OCI-LY3 (cell line): Measurements from ENCODE around the gene SCNN1A.

Source experiments
- H2AFZ ChIP-seq: fragments of 200-600, 300-600 bp; shearing (Covaris generic); 2 replicates; pipeline ENCODE4 v1.6.0; 2014; ENCODE audit warnings: antibody characterized with exemption, low read depth, low read length
- H3K27ac ChIP-seq: fragments of 200-600, 300-600 bp; sonication (generic); 2 replicates; pipeline ENCODE4 v1.5.1; 2014; ENCODE audit warnings: mild to moderate bottlenecking, low read length, moderate library complexity, mixed read lengths
- H3K27me3 ChIP-seq: fragments of 200-600, 300-600 bp; sonication (generic); 2 replicates; pipeline ENCODE4 v1.6.1; 2014; ENCODE audit warnings: low read depth, low read length, mixed read lengths
- H3K36me3 ChIP-seq: fragments of 200-600, 300-600 bp; sonication (generic); replicated peaks from 2 replicates; pipeline ENCODE3; 2014; ENCODE audit warnings: low read depth, low read length, mixed read lengths
- H3K4me1 ChIP-seq: fragments of 300-600, 200-600 bp; sonication (generic); 2 replicates; pipeline ENCODE4 v1.6.1; 2014; ENCODE audit warnings: low read length, mixed read lengths
- H3K4me2 ChIP-seq: fragments of 200-600, 300-600 bp; sonication (generic); 2 replicates; pipeline ENCODE4 v1.6.1; 2014; ENCODE audit warnings: low read length, mixed read lengths
- H3K4me3 ChIP-seq: fragments of 300-600, 200-600 bp; sonication (generic); 2 replicates; pipeline ENCODE4 v1.5.1; 2014; ENCODE audit warnings: antibody characterized with exemption, mild to moderate bottlenecking, low read length, moderate library complexity
- H3K79me2 ChIP-seq: fragments of 300-600, 200-600 bp; shearing (Covaris generic); 2 replicates; pipeline ENCODE4 v1.6.1; 2014; ENCODE audit warnings: mild to moderate bottlenecking, low read length, mixed read lengths
- H3K9ac ChIP-seq: fragments of 300-600, 200-600 bp; shearing (Covaris generic); 2 replicates; pipeline ENCODE4 v1.6.0; 2014; ENCODE audit warnings: mild to moderate bottlenecking, low read length, moderate library complexity
- H3K9me3 ChIP-seq: fragments of 200-600, 300-600 bp; shearing (Covaris generic); 2 replicates; pipeline ENCODE4 v1.6.1; 2014; ENCODE audit warnings: low read length, mixed read lengths; ENCODE audit not compliant: insufficient read depth
- H4K20me1 ChIP-seq: fragments of 200-600, 300-600 bp; sonication (generic); 2 replicates; pipeline ENCODE4 v1.6.1; 2016; ENCODE audit warnings: low read length, mixed read lengths; ENCODE audit not compliant: insufficient read depth
- EZH2phosphoT487 ChIP-seq: fragments of 200-600 bp; shearing (Covaris generic); IDR thresholded peaks from 2 replicates; pipeline ENCODE4 v1.6.1; 2018; ENCODE audit warnings: antibody characterized with exemption, mixed run types, low read depth
- TF ChIP-seq, protein P1 (sequence below): fragments of 200-600, 300-600 bp; sonication (generic); IDR thresholded peaks from 2 replicates; pipeline ENCODE4 v1.5.1; 2014; ENCODE audit warnings: antibody characterized with exemption, low read length, low read depth

SCNN1A gene

DNA sequence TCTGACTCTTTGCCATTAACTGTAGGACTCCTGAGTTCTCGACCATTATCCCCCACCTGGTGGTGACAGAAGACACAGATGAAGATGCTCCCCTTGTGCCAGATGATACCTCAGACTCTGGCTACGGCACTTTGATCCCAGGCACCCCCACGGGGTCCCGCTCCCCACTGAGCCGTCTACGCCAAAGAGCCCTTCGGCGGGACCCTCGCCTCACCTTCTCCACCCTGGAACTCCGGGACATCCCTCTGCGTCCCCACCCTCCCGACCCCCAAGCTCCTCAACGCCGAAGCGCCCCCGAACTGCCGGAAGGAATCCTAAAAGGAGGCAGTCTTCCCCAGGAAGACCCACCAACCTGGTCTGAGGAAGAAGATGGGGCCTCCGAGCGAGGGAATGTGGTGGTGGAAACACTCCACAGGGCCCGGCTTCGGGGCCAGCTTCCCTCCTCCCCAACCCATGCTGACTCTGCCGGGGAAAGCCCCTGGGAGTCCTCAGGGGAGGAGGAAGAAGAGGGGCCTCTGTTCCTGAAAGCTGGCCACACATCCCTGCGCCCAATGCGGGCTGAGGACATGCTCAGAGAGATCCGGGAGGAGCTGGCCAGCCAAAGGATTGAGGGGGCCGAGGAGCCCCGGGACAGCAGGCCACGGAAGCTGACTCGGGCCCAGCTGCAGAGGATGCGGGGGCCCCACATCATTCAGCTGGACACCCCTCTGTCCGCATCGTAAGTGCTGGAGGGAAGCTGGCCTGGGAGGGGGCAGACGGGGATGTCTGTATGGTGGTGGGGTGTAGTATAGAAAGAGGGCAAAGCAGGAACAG is 47.9 kb downstream of the SCNN1A start:
- Histone ChIP-seq H3K4me2 (no peak overlapping the region), H3K4me1 (peaks cover 24% of the 10 kb centered on the region), H3K36me3 (no peaks in the 10 kb centered on the region), H3K4me3 (no peak overlapping the region), H3K27me3 (peaks cover 37% of the 10 kb centered on the region), H3K9ac (no peak overlapping the region), H4K20me1 (no peaks in the 10 kb centered on the region), H3K79me2 (no peaks in the 10 kb centered on the region), H3K27ac (no peak overlapping the region), H3K9me3 (no peaks in the 10 kb centered on the region), H2AFZ (no peak overlapping the region)
- TF ChIP-seq, protein P1, sequence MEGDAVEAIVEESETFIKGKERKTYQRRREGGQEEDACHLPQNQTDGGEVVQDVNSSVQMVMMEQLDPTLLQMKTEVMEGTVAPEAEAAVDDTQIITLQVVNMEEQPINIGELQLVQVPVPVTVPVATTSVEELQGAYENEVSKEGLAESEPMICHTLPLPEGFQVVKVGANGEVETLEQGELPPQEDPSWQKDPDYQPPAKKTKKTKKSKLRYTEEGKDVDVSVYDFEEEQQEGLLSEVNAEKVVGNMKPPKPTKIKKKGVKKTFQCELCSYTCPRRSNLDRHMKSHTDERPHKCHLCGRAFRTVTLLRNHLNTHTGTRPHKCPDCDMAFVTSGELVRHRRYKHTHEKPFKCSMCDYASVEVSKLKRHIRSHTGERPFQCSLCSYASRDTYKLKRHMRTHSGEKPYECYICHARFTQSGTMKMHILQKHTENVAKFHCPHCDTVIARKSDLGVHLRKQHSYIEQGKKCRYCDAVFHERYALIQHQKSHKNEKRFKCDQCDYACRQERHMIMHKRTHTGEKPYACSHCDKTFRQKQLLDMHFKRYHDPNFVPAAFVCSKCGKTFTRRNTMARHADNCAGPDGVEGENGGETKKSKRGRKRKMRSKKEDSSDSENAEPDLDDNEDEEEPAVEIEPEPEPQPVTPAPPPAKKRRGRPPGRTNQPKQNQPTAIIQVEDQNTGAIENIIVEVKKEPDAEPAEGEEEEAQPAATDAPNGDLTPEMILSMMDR = no peak
- TF ChIP-seq EZH2phosphoT487 = no peak

DNA sequence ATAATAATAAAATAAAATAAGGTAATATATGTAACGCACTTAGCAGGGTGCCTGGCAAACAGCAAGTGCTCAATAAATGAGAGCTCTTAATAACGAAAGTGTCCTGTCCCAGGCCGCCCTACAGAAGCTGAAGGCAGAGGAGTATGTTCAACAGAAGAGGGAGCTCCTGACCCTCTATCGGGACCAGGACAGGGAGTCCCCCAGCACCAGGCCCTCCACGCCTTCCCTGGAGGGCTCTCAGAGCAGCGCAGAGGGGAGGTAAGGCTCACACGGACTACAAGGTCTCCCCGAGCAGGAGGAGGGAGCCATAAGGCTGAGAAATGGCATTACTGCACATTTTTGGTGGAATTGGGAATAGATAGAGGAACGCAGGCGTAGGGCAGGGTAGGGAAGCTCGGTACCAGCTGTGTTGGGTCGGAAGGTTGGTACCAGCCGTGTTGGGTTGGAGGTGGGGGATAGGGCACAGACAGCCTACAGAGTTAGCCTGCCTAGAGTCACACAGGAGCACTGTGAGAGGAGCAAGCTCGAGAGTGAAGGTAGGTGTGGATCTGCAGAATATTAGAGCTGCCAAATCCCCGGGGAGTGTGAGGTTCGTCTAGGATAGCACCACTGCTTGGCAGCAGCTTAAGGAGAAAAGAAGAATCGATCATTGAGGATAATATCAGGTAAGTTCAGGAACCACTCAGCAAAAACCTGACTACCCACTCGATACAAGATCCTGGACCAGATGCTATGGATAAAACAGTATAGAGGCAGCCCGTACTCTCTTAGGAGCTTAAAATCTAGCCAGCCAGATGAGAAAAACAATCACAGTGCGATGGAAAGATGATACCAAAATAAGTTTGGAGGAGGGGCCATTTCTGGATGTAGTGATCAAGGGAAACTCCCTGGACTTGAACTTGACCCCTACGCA is 48.8 kb downstream of the SCNN1A start:
- Histone ChIP-seq H3K27ac (no peak overlapping the region), H3K9ac (no peak overlapping the region), H3K4me3 (no peak overlapping the region), H4K20me1 (no peaks in the 10 kb centered on the region), H3K4me2 (no peak overlapping the region), H3K4me1 (peaks cover 24% of the 10 kb centered on the region), H3K9me3 (no peaks in the 10 kb centered on the region), H2AFZ (no peak overlapping the region), H3K27me3 (peaks cover 41% of the 10 kb centered on the region), H3K36me3 (no peaks in the 10 kb centered on the region), H3K79me2 (no peaks in the 10 kb centered on the region)
- TF ChIP-seq, protein P1 = peak; percentile 37
- no peak for TF ChIP-seq EZH2phosphoT487

DNA sequence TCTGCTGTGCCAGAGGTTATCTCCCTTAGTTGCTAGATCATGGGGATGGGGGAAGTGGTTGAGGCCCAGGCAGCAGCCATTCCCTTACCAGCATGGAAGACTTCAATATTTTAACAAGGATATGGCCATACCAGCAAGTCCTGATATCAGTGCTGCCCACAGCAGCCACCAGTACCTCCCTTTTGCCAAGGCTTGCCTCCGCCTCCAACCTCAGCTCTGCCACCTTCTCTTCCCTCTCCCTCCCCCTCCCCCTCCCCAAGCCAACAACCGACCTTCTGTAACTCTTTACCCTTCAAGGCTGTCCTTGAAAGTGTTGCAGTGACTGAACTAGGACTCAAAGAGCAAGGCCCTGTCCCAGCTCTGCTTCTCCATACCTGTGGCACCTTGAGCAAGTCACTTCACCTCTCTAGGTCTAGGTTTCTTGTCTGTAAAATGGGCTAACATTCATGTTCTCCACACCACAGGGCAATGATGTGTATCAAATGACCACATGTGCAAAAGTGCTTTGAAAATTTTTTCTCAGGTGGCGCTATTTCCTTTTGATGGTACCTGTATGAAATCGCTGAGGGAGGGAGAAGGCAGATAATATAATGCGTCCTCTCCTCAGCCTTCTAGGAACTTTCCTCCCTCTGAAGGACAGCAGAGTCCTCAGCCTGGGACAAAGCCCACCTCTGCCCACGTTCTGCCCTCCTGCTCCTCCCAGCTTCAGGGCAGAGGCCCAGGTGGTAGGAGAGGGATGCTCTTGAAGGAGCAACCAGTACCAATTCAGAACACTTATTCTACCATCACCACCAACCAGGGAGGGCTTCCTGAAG is 50.2 kb downstream of the SCNN1A start:
- no peaks in the 10 kb centered on the region for H3K79me2 ChIP-seq
- H3K4me3 ChIP-seq = no peak overlapping the region
- no peak overlapping the region for H3K27ac ChIP-seq
- H3K9ac ChIP-seq = no peak overlapping the region
- H3K27me3 ChIP-seq = peaks cover 43% of the 10 kb centered on the region
- no peaks in the 10 kb centered on the region for H3K36me3 ChIP-seq
- TF ChIP-seq EZH2phosphoT487 = no peak
- TF ChIP-seq, protein P1 = no peak
- H4K20me1 ChIP-seq = no peaks in the 10 kb centered on the region
- H3K4me2 ChIP-seq = no peak overlapping the region
- no peak overlapping the region for H2AFZ ChIP-seq
- H3K9me3 ChIP-seq = no peaks in the 10 kb centered on the region
- H3K4me1 ChIP-seq = peaks cover 18% of the 10 kb centered on the region
